ENCODE data around the gene OCRL.
"Not testable (repeated sequence)": the region's sequence is repeated elsewhere in the genome, so short reads cannot be mapped to it uniquely, and the experiment has no call there.

Gene OCRL

GRCh38 chrX:129540722-129541184 lies 694 bp downstream of the OCRL start:
- peak; percentile 30 for DNase-seq

- DNase-seq = no peak
Observed at GRCh38 chrX:129544780-129545179, 4.7 kb downstream of the OCRL start.

GRCh38 chrX:129545408-129545807 lies 5.3 kb downstream of the OCRL start:
- DNase-seq = no peak

- DNase-seq = no peak
Observed at GRCh38 chrX:129549124-129549523, 9.1 kb downstream of the OCRL start.

- no peak for DNase-seq
Observed at GRCh38 chrX:129553619-129554288, 13.7 kb downstream of the OCRL start.

GRCh38 chrX:129554816-129555215 lies 14.8 kb downstream of the OCRL start:
- DNase-seq = not testable (repeated sequence)

GRCh38 chrX:129556806-129557315 lies 16.8 kb downstream of the OCRL start:
- no peak for DNase-seq

DNA sequence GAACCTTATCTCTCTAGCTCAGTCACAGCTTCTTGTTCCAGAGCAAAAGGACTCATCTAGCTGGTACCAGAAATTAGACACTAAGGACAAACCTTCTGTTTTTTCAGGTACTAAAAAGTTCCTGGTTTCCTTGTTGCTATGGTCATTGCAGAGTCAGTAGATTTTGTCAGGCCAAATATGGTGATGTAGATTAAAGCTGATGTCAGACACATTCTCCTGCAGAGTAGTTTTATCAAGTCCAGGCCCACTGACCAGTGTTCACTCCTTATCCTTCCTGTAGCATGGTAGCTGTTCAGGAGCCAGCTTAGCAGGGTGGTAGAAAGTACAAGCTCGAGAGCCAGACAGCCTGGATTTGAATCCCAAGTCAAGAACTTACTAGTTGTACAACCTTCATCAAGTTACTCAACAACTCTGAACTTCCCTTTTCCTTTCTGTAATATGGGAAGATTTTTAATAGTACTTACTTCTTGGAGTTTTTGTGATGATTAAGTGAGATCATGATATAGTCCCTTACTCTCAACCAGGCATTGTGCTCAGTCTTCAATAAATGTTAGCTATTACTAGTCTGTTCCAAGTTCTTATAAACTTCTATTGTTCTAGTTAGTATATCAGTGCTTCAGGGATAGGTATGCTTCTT lies 17.9 kb downstream of the OCRL start:
- DNase-seq = no peak

- DNase-seq = no peak
Observed at GRCh38 chrX:129559783-129560182, 19.7 kb downstream of the OCRL start.

DNA sequence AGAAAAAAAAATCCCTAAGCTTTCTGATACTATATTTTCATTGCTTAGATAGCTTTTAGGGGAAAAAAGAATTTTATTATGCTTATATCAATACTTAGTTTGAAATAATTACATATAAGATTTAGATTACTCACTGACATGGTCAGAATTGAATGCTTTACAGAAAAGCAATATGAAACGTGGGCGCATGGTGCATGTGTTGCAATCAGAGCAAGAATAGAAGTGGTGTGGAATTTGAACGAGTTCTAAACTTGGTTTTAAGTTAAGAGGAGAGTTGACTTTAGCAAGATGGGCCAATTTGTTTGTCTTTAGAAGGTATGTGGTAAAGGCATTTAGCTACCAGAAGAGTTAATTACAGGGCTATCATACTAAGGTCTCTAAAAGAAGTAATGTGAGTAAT lies 21.4 kb downstream of the OCRL start:
- no peak for DNase-seq

GRCh38 chrX:129564345-129564744 lies 24.3 kb downstream of the OCRL start:
- DNase-seq = not testable (repeated sequence)

DNA sequence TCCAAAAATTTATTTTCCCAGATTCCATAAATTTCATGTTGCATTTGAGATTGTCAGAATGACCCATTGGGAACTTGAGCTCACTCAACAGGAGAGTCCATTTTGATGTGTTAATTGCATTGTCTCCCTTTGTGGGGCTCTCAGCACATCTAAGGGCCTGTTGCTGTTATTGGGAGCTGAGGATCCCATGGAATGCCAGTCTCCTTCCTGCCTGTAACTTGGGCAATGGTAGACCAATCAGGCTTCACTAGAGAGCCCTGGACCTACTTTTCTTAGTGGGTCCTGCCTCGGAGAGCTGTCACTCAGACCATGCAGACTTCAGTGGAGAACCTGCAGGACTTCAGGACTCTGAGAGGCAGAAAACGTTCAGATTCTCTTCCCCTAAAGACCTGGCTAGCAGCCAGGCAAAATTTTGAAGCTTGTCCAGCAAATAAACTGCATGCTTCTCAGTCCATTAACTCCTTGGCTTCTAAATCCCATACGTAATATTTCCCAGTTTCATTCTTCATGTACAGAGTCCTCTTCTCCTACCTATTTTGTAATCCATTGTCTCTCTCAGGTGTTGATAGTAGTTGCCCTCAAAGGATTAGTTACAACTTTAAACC lies 25.1 kb downstream of the OCRL start:
- no peak for DNase-seq

GRCh38 chrX:129566073-129566472 lies 26.0 kb downstream of the OCRL start:
- no peak for DNase-seq

- no peak for DNase-seq
Observed at GRCh38 chrX:129568349-129568748, 28.3 kb downstream of the OCRL start.

DNA sequence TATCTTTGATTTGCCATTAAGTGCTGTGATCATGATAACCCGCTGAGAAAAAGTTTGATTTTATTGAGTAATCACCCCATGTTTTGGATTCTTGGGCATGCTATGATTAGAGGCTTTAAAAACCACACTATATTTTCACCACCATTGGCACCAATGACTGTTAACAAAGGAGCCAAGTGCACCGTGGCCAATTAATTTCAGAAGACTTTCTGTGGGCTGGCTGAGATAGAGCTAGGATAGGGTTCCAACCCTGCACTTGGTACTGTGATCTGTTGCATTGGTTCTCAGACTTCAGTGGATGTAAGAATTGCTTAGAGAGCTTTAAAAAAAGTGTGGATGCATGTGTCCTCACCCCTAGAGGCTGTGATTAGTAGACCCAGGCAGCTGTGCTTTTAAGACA lies 32.4 kb downstream of the OCRL start:
- DNase-seq = no peak

- not testable (repeated sequence) for DNase-seq
Observed at GRCh38 chrX:129573652-129574051, 33.6 kb downstream of the OCRL start.

- DNase-seq = no peak
Observed at GRCh38 chrX:129574214-129574613, 34.2 kb downstream of the OCRL start.

GRCh38 chrX:129576539-129576938 lies 36.5 kb downstream of the OCRL start:
- no peak for DNase-seq

DNA sequence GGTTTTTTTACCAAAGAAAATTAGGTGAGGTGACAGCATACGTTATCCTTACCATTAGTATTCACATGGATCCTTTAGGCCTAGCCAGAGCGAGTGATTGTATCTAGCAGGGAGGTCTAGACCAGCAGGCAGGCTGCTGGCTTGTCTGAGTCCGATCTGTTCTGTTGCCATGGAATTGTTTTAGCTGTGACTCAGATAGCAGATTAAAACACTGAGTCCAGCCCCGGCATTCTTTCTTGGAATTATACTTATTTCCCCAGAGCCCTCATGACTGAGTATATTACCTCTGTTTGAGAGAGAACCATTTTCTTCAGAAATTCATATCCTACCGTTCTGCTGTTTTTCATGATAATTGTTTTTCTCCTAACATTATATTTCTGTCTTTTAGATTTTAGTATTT lies 37.4 kb downstream of the OCRL start:
- DNase-seq = no peak

- DNase-seq = no peak
Observed at GRCh38 chrX:129577877-129578276, 37.8 kb downstream of the OCRL start.

DNA sequence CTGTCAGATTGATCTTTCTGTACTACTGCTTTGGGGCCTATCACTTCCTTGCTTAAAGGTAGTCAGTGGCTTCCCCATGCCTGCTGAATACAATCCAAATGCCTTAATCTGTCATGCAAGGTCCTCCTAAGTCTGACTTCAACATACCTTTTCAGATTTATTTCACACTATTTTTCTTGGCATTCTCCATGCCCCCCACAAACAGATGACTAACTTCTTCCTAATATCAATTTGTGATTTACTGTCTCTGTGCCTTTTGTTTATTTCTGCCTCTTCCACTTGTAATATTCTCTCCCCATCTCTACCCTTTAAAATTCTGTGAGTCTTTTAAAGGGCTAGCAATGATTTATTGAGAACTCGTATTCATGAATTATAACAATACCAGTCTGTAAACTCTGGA lies 41.8 kb downstream of the OCRL start:
- no peak for DNase-seq

GRCh38 chrX:129585167-129585566 lies 45.1 kb downstream of the OCRL start:
- no peak for DNase-seq

- no peak for DNase-seq
Observed at GRCh38 chrX:129585691-129586090, 45.6 kb downstream of the OCRL start.

DNA sequence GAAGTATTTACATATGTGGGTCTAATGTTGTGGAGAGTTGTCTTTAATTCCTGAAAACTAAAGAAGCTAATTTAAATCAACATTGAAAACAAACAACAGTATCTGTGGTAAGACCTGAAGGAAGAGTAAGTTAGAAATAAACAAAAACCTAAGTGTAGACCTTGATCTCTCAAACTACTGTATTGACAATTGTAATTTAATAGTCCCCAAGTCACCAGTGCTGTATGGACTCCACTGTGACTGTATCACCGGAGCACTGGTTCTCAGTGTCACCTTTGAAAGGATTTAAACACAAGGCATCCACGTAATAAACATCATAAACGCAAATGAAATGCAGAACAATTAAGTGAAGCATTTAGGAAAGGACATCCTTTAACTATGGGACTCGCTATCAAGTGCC lies 46.4 kb downstream of the OCRL start:
- DNase-seq = no peak

Measured in retina (tissue), 1 donor.